Midbrain (tissue), 1 donor: ENCODE results near the gene CRY2.
A peak's percentile ranks its signal among the peaks of the same experiment; 100 is the strongest.

ENCODE experiments used
- DNase-seq: peaks from one replicate; lab custom pipeline; 2025; lab: John Stamatoyannopoulos, UW

The CRY2 gene

GRCh38 chr11:45848654-45849081 lies 1.4 kb downstream of the CRY2 start:
- no peak for DNase-seq

GRCh38 chr11:45850446-45850845 lies 3.2 kb downstream of the CRY2 start:
- DNase-seq: no peak

GRCh38 chr11:45851228-45851627 lies 4.0 kb downstream of the CRY2 start:
- peak; percentile 21 for DNase-seq

- DNase-seq: peak; percentile 77
Observed at GRCh38 chr11:45852018-45852711, 4.9 kb downstream of the CRY2 start.

DNA sequence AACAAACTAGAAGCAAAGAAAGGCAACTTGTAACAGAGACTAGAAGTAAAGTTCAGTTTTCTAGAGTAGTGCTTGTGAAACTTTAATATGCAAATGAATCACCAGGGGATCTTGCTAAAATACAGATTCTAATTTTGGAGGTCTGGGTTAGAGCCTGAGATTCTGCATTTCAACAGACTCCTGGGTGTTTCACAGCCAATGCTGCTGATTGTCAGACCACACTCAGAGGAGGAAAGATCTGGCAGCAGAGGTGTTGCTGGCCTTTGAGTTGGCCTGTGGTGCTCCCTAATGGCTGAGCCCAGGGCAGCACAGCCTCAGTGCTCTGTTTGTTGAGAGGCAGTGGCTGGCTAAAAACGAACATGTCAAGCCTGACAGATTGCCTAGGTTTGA lies 5.4 kb downstream of the CRY2 start:
- no peak for DNase-seq

- DNase-seq: peak; percentile 31
Observed at GRCh38 chr11:45853332-45854219, 6.3 kb downstream of the CRY2 start.

DNA sequence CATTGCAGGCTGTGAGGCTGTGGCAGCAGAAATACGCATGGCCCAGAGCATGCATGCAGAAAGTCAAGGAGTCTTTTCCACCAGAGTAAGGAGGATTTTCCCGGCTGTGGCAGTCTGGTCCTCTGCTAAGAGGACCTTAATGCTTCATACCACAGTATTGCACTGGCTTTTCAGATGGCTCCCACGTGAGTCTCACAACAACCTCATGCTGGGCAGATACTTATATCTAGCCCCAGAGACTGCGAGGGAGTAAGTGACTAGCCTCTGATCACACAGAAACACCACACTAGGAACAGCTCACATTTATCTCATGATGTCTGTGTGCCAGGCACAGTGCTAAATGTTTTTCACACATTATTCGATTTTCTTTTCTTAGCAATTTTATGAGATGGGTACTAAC lies 8.0 kb downstream of the CRY2 start:
- no peak for DNase-seq

DNA sequence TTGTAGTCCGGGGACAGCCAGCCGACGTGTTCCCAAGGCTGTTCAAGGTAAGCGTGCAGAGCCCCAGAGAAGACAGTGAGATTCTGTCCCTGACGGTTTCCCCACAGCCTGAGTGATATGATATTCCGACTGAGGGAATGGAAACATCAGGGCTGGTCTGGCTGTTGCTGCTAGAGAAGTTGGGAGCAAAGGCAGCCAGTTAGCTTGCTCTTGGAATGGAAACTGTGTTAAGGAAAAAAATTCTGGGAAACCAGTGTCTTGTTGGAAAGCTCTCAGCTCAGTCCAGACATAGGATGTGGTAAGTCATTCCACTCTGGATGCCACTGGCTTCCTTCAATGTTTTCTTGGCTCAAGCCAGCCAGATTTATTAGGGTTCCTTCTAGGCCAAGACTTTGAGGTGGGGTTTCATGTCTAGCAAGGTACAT lies 8.8 kb downstream of the CRY2 start:
- no peak for DNase-seq

DNA sequence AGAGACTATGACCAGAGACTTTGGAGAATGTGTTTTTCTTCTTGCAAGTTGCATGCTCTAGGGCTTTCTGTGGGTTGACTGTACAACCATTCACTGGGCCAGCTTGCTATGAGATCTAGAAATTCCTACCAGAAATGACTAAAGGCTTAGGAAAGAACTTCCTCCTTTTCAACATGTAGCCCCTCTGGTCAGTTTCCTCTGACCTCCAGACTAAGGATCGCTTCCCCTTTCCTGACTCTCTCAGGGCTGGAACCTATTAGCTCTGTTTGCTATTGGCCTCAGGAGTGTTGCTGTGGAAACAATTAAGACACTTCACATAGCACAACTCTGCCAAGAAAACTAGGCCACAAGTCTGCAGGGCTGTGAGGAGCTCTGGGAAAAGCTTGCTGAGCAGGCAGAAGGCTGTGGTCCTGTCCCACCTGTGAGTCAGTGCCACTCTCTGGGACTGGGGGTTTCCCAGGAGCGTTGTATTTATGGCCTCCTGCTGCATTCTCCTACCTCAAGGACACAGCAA lies 10.7 kb downstream of the CRY2 start:
- peak; percentile 59 for DNase-seq

GRCh38 chr11:45858751-45859398 lies 11.6 kb downstream of the CRY2 start:
- DNase-seq: no peak

DNA sequence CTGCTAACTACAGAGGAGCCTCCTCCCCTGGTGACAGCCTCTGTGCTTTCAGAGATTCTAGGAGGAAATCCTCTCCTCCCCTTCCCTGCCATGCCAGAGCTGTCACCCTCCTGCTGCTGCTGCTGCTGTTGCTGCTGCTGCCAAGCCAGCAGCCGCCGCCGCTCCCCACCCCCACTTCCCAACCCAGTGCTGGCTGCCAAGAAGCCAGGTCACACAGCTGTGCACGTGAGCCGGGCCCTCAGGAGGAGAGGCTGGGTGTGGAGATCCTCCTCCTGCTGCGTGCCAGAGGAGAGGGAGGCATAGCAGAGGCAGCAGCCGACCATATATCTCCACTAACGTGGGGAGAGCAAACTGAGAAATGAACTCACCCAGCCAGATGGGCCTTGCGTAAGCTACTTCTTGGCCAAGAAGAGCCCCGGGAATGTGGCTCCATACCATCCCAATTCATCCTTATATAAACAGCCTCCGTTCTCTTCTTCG lies 12.4 kb downstream of the CRY2 start:
- peak; percentile 86 for DNase-seq

GRCh38 chr11:45860348-45860747 lies 13.1 kb downstream of the CRY2 start:
- DNase-seq: no peak

DNA sequence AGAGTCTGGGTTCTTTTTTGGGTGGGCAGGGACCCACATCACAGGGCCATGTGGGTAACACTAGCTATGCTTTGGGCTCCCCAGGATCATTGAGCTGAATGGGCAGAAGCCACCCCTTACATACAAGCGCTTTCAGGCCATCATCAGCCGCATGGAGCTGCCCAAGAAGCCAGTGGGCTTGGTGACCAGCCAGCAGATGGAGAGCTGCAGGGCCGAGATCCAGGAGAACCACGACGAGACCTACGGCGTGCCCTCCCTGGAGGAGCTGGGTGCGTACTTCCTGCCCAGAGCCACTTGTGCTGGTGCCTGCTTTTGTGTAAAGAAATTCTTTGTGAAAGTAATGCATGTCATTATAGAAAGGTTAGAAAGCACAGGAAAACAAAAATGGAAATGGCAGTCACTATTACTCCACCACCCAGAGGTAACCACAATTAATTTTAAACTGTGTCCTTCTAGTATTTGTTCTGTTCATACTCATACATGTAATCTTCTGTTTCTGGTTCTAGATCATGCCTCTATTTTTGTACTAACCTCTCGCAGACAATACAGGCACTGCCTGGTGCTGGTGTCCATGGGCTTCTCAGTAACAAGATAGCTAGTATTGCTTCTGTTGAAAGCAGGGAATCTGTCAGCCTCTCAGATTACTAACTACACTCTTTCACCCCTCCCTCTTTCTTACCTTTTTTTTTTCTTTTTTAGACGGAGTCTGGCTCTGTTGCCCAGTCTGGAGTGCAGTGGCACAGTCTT lies 13.7 kb downstream of the CRY2 start:
- DNase-seq: no peak

GRCh38 chr11:45864041-45864440 lies 16.8 kb downstream of the CRY2 start:
- no peak for DNase-seq

DNA sequence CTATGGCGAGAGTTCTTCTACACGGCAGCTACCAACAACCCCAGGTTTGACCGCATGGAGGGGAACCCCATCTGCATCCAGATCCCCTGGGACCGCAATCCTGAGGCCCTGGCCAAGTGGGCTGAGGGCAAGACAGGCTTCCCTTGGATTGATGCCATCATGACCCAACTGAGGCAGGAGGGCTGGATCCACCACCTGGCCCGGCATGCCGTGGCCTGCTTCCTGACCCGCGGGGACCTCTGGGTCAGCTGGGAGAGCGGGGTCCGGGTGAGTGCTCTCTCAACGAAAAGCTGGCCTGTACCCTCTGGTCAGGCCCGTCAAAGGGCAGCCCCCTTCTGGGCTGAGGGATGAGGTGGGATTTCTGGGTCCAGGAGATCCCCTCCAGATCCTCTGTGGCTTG lies 22.3 kb downstream of the CRY2 start:
- no peak for DNase-seq

DNA sequence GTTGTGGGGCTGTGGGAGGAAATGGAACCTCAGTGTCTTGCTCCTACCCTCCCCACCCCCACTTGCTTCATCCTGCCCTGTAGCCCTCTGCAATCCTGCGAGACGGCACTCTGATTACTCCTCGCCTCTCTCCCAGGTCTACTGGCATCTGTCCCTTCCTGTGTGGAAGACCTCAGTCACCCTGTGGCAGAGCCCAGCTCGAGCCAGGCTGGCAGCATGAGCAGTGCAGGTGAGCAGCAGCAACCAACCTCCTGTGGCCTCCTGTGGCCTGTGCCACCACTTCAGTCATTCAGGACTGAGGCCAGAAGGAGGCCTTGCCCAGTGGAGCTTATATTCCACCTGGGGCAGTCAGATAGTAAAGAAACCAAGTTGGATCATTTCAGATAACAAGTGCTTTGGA lies 23.4 kb downstream of the CRY2 start:
- no peak for DNase-seq

DNA sequence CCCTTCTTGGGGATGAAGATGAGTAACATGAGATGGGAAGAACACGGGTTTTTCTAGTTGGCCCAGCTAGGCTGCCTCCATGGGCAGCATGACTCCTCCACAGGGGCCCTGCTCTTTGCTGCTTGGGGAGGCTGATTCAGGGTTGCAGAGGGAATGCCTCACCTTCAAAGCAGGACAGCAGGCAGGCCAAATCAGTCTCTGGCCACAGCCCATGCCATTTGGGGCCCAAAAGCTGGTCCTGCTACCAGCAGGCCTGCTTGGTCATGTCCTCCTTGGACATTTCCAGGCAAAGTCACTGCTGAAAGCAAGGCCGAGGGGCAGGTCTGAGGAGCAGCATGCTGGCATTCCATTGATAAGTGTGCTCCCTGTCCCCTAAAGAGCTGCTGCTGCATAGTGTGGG lies 24.4 kb downstream of the CRY2 start:
- DNase-seq: no peak

- peak; percentile 76 for DNase-seq
Observed at GRCh38 chr11:45872651-45873356, 25.5 kb downstream of the CRY2 start.

DNA sequence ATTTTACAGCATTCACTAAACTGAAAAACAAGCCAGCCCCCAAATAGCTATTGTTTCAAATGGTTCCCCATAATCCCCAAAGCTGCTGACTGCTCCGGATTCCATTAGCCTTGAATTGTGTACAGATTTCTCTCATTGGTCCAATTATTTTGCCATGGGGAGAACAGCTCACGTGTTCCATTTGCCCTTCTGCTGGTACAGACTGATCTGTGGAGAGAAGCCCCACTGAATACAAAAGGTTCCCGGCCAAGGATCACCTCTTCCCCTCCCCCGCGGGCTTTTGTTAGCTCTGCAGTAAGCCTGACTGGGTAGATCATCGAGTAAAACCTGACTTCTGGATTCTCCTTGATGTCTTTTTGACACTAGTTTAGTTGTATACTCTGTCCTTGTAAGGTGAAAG lies 29.1 kb downstream of the CRY2 start:
- peak; percentile 21 for DNase-seq

DNA sequence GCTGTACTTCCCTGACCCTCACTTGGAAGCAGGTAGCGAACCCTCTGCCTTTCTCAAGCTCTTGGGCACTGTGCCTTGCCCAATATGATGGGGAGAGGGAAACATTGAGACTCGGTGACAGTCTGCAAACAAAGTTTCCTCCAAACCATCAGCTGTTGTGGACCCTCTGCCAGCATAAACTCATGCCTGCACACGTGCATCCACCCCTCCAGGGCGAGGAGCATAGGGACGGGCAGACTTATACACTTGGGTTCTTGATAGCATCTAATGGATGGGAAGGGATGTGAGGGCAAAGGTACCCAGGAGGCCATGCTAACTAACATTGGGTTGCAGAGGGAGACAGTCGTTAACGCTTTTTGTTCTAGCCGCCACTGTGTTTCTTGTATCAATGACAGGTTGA lies 29.9 kb downstream of the CRY2 start:
- DNase-seq: no peak

GRCh38 chr11:45877845-45878244 lies 30.6 kb downstream of the CRY2 start:
- DNase-seq: no peak
